Measurements from ENCODE around the gene SLC25A34. TPM values are rescaled to one million over a fixed set of nuclear protein-coding genes. Genes with fewer than 3 reads are reported as not detected.

SLC25A34 gene
- 0.61 TPM in 1 of 2 replicates, not detected in the other for total RNA-seq

DNA sequence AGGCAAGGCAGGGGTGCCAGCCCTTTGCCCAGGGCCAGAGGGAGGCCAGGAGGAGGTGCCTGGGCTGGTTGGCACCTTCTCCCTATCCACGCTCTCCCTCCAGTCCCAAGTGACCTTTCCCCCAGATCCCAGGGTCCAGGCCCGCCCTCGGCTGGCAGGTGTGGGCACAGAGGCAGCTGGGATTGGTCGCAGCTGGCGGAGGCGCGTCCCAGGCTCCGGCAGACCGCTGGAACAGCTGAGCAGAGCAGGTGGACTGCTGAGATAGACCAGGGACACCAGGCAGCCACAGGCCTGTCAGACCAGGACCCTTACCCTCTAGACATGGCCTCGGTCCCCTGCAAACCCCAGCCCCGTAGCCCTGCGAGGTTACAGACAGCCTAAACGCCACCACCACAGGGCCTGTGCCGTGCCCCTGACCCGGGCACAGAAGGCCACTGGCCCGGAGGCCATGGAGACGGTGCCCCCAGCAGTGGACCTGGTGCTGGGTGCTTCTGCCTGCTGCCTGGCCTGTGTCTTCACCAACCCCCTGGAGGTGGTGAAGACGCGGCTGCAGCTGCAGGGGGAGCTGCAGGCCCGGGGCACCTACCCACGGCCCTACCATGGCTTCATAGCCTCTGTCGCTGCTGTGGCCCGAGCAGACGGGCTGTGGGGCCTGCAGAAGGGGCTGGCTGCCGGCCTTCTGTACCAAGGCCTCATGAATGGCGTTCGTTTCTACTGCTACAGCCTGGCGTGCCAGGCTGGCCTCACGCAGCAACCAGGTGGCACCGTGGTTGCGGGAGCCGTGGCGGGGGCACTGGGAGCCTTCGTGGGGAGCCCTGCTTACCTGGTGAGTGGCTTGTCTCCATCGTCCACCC is at the start of gene SLC25A34:
Gene SLC25A34, plus strand, starts transcription at position 221 of the 854 bp plus-strand sequence. Its CDS starts 228 bp downstream, at position 449.

DNA sequence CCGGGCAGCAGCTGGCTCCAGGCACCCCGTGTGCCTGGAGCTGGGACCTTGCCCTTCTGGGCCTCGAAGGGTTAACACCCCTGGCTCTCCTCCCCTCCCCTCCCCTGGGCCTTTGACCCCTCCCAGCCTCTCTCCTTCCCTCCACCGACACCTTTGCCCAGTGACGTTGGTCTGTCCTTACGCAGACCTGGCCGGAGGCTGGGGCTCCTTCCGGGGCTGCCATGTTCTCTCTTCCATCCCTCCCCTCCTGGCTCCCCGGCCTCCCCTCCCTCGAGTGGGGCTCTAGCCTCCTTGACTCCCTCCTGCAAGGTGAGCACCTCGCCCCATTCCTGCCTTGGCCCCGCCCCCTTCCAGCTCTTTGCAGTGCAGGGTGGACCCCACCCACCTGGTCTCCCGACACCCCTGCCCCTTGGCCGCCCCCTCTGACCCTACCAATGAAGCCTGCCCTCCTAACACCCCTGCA is 6.3 kb downstream of the SLC25A34 start, which contains the start of gene TMEM82:
Gene TMEM82, plus strand, starts transcription at position 161 of the 463 bp plus-strand sequence. Its CDS starts 61 bp downstream, at position 222.

DNA sequence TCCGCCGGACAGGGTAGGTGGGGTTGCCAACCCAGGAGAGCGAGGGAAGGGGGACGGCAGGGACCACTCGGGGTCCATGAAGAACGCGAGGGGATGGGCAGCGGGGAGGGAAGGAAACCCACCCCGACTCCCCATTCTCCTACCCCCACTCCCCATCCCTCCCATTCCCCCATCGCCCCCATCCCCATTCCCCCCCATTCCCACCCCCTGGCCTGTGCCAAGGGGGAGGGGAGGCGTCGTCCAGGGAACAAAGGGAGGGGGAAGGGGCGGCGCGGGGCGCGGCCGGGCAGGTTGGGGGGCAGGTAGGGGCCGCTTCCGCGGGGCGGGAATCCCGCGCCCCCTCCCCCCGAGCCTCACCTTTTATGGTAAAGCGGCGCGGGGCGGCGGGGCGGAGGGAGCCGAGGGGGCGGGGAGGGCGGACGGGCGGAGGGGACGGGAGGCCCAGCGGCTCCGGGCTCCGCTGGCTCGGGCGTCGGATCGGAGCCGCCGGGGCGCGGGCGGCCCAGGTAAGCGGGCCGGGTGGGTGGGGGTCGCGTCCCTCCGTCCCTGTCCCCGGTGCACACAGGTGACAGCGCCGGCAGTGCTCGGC is 22.4 kb downstream of the SLC25A34 start, which contains the start of gene FBLIM1:
Gene FBLIM1, plus strand, starts transcription at position 453 of the 589 bp plus-strand sequence. CDS start 6,189 bp downstream, outside the sequence.

Other genes starting within 250 kb of the SLC25A34 start
- 7.1 and 9.4 TPM in 2 replicates for gene CASP9, start 212.0 kb upstream of the SLC25A34 start, total RNA-seq
- gene DNAJC16, start 209.4 kb upstream of the SLC25A34 start, total RNA-seq, result 9.7 and 10.0 TPM in 2 replicates
- gene AGMAT, start 151.2 kb upstream of the SLC25A34 start, total RNA-seq, result 2.3 and 3.0 TPM in 2 replicates
- gene DDI2, start 118.8 kb upstream of the SLC25A34 start, total RNA-seq, result 13.2 and 15.3 TPM in 2 replicates
- 38.0 and 38.1 TPM in 2 replicates for gene PLEKHM2, start 51.9 kb upstream of the SLC25A34 start, total RNA-seq
- gene TMEM82, start 6.2 kb downstream of the SLC25A34 start, total RNA-seq, result not detected in 2 replicates
- gene FBLIM1, start 22.5 kb downstream of the SLC25A34 start, total RNA-seq, result 333 and 446 TPM in 2 replicates
- gene UQCRHL, start 71.4 kb downstream of the SLC25A34 start, total RNA-seq, result 0.76 and 2.9 TPM in 2 replicates
- gene SPEN, start 111.4 kb downstream of the SLC25A34 start, total RNA-seq, result 15.9 and 31.2 TPM in 2 replicates
- 35.4 and 44.2 TPM in 2 replicates for gene ZBTB17, start 239.8 kb downstream of the SLC25A34 start, total RNA-seq

Data from epithelial cell of umbilical artery (primary cell).